Measurements from ENCODE around the gene NCKIPSD. TPM values are rescaled to one million over a fixed set of nuclear protein-coding genes. Genes with fewer than 3 reads are reported as not detected.

The NCKIPSD gene
- polyA plus RNA-seq, 1 experiment = 25.4 TPM

GRCh38 chr3:48684054-48684349 is 1.7 kb downstream of the NCKIPSD start:
- Histone ChIP-seq H3K9me3 (ENCODE audit: control insufficient read depth, insufficient read depth, low read length) (no peaks in the 10 kb centered on the region), H3K27me3 (ENCODE audit: control insufficient read depth, insufficient read depth, low read length) (no peaks in the 10 kb centered on the region), H3K27ac (ENCODE audit: low read depth, low read length) (peak overlapping the region; percentile 62), H3K4me3 (ENCODE audit: low read depth, low read length) (peak overlapping the region; percentile 94)
- POLR2A ChIA-PET = interaction anchor here (0.5 to 1.0 kb wide), 5 partner anchors 15 to 391 kb away, joined by 3 to 6 read pairs (median 4); no protein-coding TSS in a partner anchor
- DNase-seq (ENCODE audit: low read depth, low spot score) = no peak
- no peak for TF ChIP-seq CTCF (IDR thresholded peaks at IDR 0.05; ENCODE audit: low read depth, low read length)
- CTCF ChIA-PET = interaction anchor here (2.4 kb wide), 1 partner anchor 20 kb away, joined by 10 read pairs; the partner anchor contains the start of gene CELSR3

GRCh38 chr3:48682786-48683185 is 2.9 kb downstream of the NCKIPSD start:
- TF ChIP-seq CTCF (IDR thresholded peaks at IDR 0.05; ENCODE audit: low read depth, low read length) = no peak
- Histone ChIP-seq H3K27ac (ENCODE audit: low read depth, low read length) (no peak overlapping the region), H3K27me3 (ENCODE audit: control insufficient read depth, insufficient read depth, low read length) (no peaks in the 10 kb centered on the region), H3K4me3 (ENCODE audit: low read depth, low read length) (0 out of 2 replicates have a peak overlapping the region, but pooled peaks have one; percentile 94), H3K9me3 (ENCODE audit: control insufficient read depth, insufficient read depth, low read length) (no peaks in the 10 kb centered on the region)
- no peak for DNase-seq (ENCODE audit: low read depth, low spot score)
- ChIA-PET CTCF (interaction anchor here (2.4 kb wide), 1 partner anchor 19 kb away, joined by 10 read pairs; the partner anchor contains the start of gene CELSR3), POLR2A (no interaction called here)

- POLR2A ChIA-PET = no interaction called here
- no peak for DNase-seq (ENCODE audit: low read depth, low spot score)
- Histone ChIP-seq H3K4me3 (ENCODE audit: low read depth, low read length) (no peak overlapping the region), H3K27ac (ENCODE audit: low read depth, low read length) (no peak overlapping the region), H3K9me3 (ENCODE audit: control insufficient read depth, insufficient read depth, low read length) (no peaks in the 10 kb centered on the region), H3K27me3 (ENCODE audit: control insufficient read depth, insufficient read depth, low read length) (no peaks in the 10 kb centered on the region)
- no peak for TF ChIP-seq CTCF (IDR thresholded peaks at IDR 0.05; ENCODE audit: low read depth, low read length)
- CTCF ChIA-PET = interaction anchor here (0.5 to 0.6 kb wide), 2 partner anchors 35 to 258 kb away, joined by 3 to 4 read pairs; partner anchors contain the start of gene IP6K2
Measured at GRCh38 chr3:48681974-48682610, 3.6 kb downstream of the NCKIPSD start.

- POLR2A ChIA-PET = no interaction called here
- TF ChIP-seq CTCF (IDR thresholded peaks at IDR 0.05; ENCODE audit: low read depth, low read length) = no peak
- CTCF ChIA-PET = interaction anchor here (0.5 to 0.8 kb wide), 3 partner anchors 17 to 259 kb away, joined by 3 to 4 read pairs (median 4); partner anchors contain the start of gene IP6K2
- Histone ChIP-seq H3K4me3 (ENCODE audit: low read depth, low read length) (no peak overlapping the region), H3K27ac (ENCODE audit: low read depth, low read length) (no peak overlapping the region), H3K27me3 (ENCODE audit: control insufficient read depth, insufficient read depth, low read length) (no peaks in the 10 kb centered on the region), H3K9me3 (ENCODE audit: control insufficient read depth, insufficient read depth, low read length) (no peaks in the 10 kb centered on the region)
- no peak for DNase-seq (ENCODE audit: low read depth, low spot score)
Measured at GRCh38 chr3:48681541-48681880, 4.2 kb downstream of the NCKIPSD start.

GRCh38 chr3:48680811-48681540 is 4.7 kb downstream of the NCKIPSD start:
- Histone ChIP-seq H3K9me3 (ENCODE audit: control insufficient read depth, insufficient read depth, low read length) (no peaks in the 10 kb centered on the region), H3K27me3 (ENCODE audit: control insufficient read depth, insufficient read depth, low read length) (no peaks in the 10 kb centered on the region), H3K27ac (ENCODE audit: low read depth, low read length) (no peak overlapping the region), H3K4me3 (ENCODE audit: low read depth, low read length) (no peak overlapping the region)
- CTCF ChIA-PET = interaction anchor here (0.8 kb wide), 1 partner anchor 17 kb away, joined by 4 read pairs; no protein-coding TSS in a partner anchor
- no peak for DNase-seq (ENCODE audit: low read depth, low spot score)
- no peak for TF ChIP-seq CTCF (IDR thresholded peaks at IDR 0.05; ENCODE audit: low read depth, low read length)
- POLR2A ChIA-PET = no interaction called here
